GM23248 (cell line): ENCODE measurements around the gene STAG3. TPM values are rescaled to one million over a fixed set of nuclear protein-coding genes. Genes with fewer than 3 reads are reported as not detected.

Experiments
- DNase-seq: peaks from one replicate; pipeline ENCODE4 v3.0.0-alpha.2; 2015
- H2AFZ ChIP-seq: fragments of 200-600 bp; sonication (generic); 2 replicates; pipeline ENCODE4 v1.6.1; 2016; ENCODE audit warnings: antibody characterized with exemption
- H3F3A ChIP-seq: fragments of 200-600 bp; sonication (generic); 2 replicates; pipeline ENCODE4 v1.6.1; 2016; ENCODE audit warnings: mild to moderate bottlenecking, antibody characterized with exemption, mixed run types; ENCODE audit not compliant: insufficient read depth
- H3K27ac ChIP-seq: fragments of 200-600 bp; sonication (generic); 2 replicates; pipeline ENCODE4 v1.5.1; 2016; ENCODE audit warnings: mild to moderate bottlenecking
- H3K27me3 ChIP-seq: fragments of 200-600 bp; sonication (generic); replicated peaks from 2 replicates; pipeline ENCODE4 v1.6.1; 2016; ENCODE audit warnings: mild to moderate bottlenecking; ENCODE audit not compliant: insufficient read depth
- H3K36me3 ChIP-seq: fragments of 200-600 bp; sonication (generic); 2 replicates; pipeline ENCODE4 v1.6.1; 2016; ENCODE audit warnings: low read depth, mild to moderate bottlenecking
- H3K4me1 ChIP-seq: fragments of 200-600 bp; sonication (generic); 2 replicates; pipeline ENCODE4 v1.6.1; 2016; ENCODE audit warnings: mild to moderate bottlenecking; ENCODE audit not compliant: insufficient read depth
- H3K4me2 ChIP-seq: fragments of 200-600 bp; sonication (generic); one replicate; pipeline ENCODE4 v1.6.1; 2016; ENCODE audit warnings: mild to moderate bottlenecking; ENCODE audit not compliant: unreplicated experiment
- H3K4me3 ChIP-seq: fragments of 200-600 bp; sonication (generic); 2 replicates; pipeline ENCODE4 v1.5.1; 2016; ENCODE audit warnings: mild to moderate bottlenecking
- H3K79me2 ChIP-seq: fragments of 200-600 bp; sonication (generic); 2 replicates; pipeline ENCODE4 v1.6.1; 2016; ENCODE audit warnings: mild to moderate bottlenecking; ENCODE audit not compliant: insufficient read depth
- H3K9ac ChIP-seq: fragments of 200-600 bp; sonication (generic); 2 replicates; pipeline ENCODE4 v1.6.1; 2016; ENCODE audit warnings: mild to moderate bottlenecking
- H3K9me2 ChIP-seq: fragments of 200-600 bp; sonication (generic); 2 replicates; pipeline ENCODE4 v1.6.1; 2016; ENCODE audit warnings: mixed run types, mild to moderate bottlenecking, moderate library complexity; ENCODE audit not compliant: insufficient read depth
- H3K9me3 ChIP-seq: fragments of 200-600 bp; sonication (generic); one replicate; pipeline ENCODE4 v1.6.1; 2017; ENCODE audit warnings: low read depth
- H4K20me1 ChIP-seq: fragments of 200-600 bp; sonication (generic); 2 replicates; pipeline ENCODE4 v1.6.0; 2016; ENCODE audit not compliant: insufficient read depth
- EZH2 ChIP-seq: fragments of 200-600 bp; sonication (generic); IDR thresholded peaks from 2 replicates; pipeline ENCODE4 v1.6.1; 2018; ENCODE audit warnings: antibody characterized with exemption, mild to moderate bottlenecking; ENCODE audit not compliant: insufficient read depth, poor library complexity, severe bottlenecking
- EZH2phosphoT487 ChIP-seq: fragments of 200-600 bp; sonication (generic); IDR thresholded peaks from 2 replicates; pipeline ENCODE4 v1.6.1; 2018; ENCODE audit warnings: antibody characterized with exemption, moderate library complexity, mild to moderate bottlenecking, low read depth; ENCODE audit not compliant: insufficient read depth
- WGBS, 2 experiments: methylation state at CpG; one replicate each; pipeline ENCODE4 v1.1.6; 2015 to 2017; ENCODE audit warnings: low lambda C conversion rate in 2 of 2, low coverage in 1 of 2; ENCODE audit errors: missing lambda C conversion rate in 2 of 2; 5-methylcytosine and 5-hydroxymethylcytosine counted together
- in situ Hi-C: fragments of 300-500 bp; cut with MboI; formaldehyde crosslinking; loops from 2 replicates; pipeline ENCODE4 v1.15.0; 2020
- polyA plus RNA-seq: library from polyadenylated mRNA; unstranded; fragments of >200 nt; fragmentation: Nextera tagmentation; extraction: Ambion mirVana; gene quantifications from 2 replicates; pipeline ENCODE4 v1.2.1, GENCODE V29; 2016
- total RNA-seq: library from RNA; depleted of rRNA; stranded (reverse); fragments of >200 nt; shearing (Covaris generic); gene quantifications from 2 replicates; pipeline ENCODE4 v1.2.3, GENCODE V29; 2014

Gene STAG3
- total and polyA plus RNA-seq, 2 experiments from 2014 or later: 0.65 to 0.97 TPM

GRCh38 chr7:100132126-100132525 is 45.6 kb upstream of the STAG3 start:
- DNase-seq: no peak
- in situ Hi-C loops: no loop called here
- Histone ChIP-seq H3K27ac (no peak overlapping the region), H3K9me2 (no peaks in the 10 kb centered on the region), H3K27me3 (no peaks in the 10 kb centered on the region), H4K20me1 (no peaks in the 10 kb centered on the region), H2AFZ (no peak overlapping the region), H3K9me3 (no peaks in the 10 kb centered on the region), H3F3A (no peaks in the 10 kb centered on the region), H3K79me2 (no peaks in the 10 kb centered on the region), H3K9ac (no peak overlapping the region), H3K36me3 (no peaks in the 10 kb centered on the region), H3K4me1 (peaks cover 3% of the 10 kb centered on the region; the same call in 1 of the 2 replicates), H3K4me2 (no peak overlapping the region), H3K4me3 (no peak overlapping the region)
- TF ChIP-seq EZH2 (no peak), EZH2phosphoT487 (no peak)
- WGBS, 2 experiments: 33 to 34% methylated on average over 7 of the region's 7 CpGs

- in situ Hi-C loops: no loop called here
- no peaks in the 10 kb centered on the region for H3K9me2 ChIP-seq
- H3K27me3 ChIP-seq: no peaks in the 10 kb centered on the region
- H3K4me3 ChIP-seq: no peak overlapping the region
- DNase-seq: peak; percentile 74
- H3K79me2 ChIP-seq: no peaks in the 10 kb centered on the region
- TF ChIP-seq EZH2: no peak
- TF ChIP-seq EZH2phosphoT487: no peak
- no peaks in the 10 kb centered on the region for H3F3A ChIP-seq
- no peaks in the 10 kb centered on the region for H4K20me1 ChIP-seq
- H3K9ac ChIP-seq: no peak overlapping the region
- no peaks in the 10 kb centered on the region for H3K9me3 ChIP-seq
- H3K4me2 ChIP-seq: no peak overlapping the region
- no peaks in the 10 kb centered on the region for H3K36me3 ChIP-seq
- 2 to 3% methylated on average over 3 of the region's 3 CpGs for WGBS, 2 experiments
- no peak overlapping the region for H3K27ac ChIP-seq
- peak overlapping the region; percentile 65; the same call in 1 of the 2 replicates for H2AFZ ChIP-seq
- H3K4me1 ChIP-seq: peaks cover 3% of the 10 kb centered on the region; the same call in 1 of the 2 replicates
Observed at GRCh38 chr7:100132697-100133151, 45.0 kb upstream of the STAG3 start.

GRCh38 chr7:100137851-100138760 is 39.6 kb upstream of the STAG3 start:
- no peak for DNase-seq
- H3K79me2 ChIP-seq: no peaks in the 10 kb centered on the region
- no peaks in the 10 kb centered on the region for H4K20me1 ChIP-seq
- 69% methylated on average over 13 of the region's 13 CpGs for WGBS, 2 experiments
- H3K36me3 ChIP-seq: no peaks in the 10 kb centered on the region
- no peak overlapping the region for H2AFZ ChIP-seq
- in situ Hi-C loops: no loop called here
- H3K9me3 ChIP-seq: no peaks in the 10 kb centered on the region
- no peak for TF ChIP-seq EZH2phosphoT487
- no peaks in the 10 kb centered on the region for H3F3A ChIP-seq
- no peaks in the 10 kb centered on the region for H3K27me3 ChIP-seq
- no peak overlapping the region for H3K4me3 ChIP-seq
- H3K4me2 ChIP-seq: no peak overlapping the region
- no peak overlapping the region for H3K27ac ChIP-seq
- no peaks in the 10 kb centered on the region for H3K4me1 ChIP-seq
- H3K9ac ChIP-seq: no peak overlapping the region
- no peaks in the 10 kb centered on the region for H3K9me2 ChIP-seq

- WGBS, 2 experiments: 82 to 83% methylated on average over 3 of the region's 3 CpGs
- in situ Hi-C loops: no loop called here
- Histone ChIP-seq H2AFZ (no peak overlapping the region), H3K27ac (no peak overlapping the region), H3K4me2 (no peak overlapping the region), H3F3A (peaks cover 2% of the 10 kb centered on the region), H3K4me3 (no peak overlapping the region), H3K4me1 (no peaks in the 10 kb centered on the region), H4K20me1 (no peaks in the 10 kb centered on the region), H3K9ac (no peak overlapping the region), H3K36me3 (no peaks in the 10 kb centered on the region), H3K9me3 (no peaks in the 10 kb centered on the region), H3K9me2 (no peaks in the 10 kb centered on the region), H3K79me2 (no peaks in the 10 kb centered on the region), H3K27me3 (no peaks in the 10 kb centered on the region)
- TF ChIP-seq EZH2 (no peak), EZH2phosphoT487 (no peak)
- DNase-seq: no peak
Observed at GRCh38 chr7:100141555-100141949, 36.2 kb upstream of the STAG3 start.
